ENCODE data around the gene HIBCH.

HIBCH gene

DNA sequence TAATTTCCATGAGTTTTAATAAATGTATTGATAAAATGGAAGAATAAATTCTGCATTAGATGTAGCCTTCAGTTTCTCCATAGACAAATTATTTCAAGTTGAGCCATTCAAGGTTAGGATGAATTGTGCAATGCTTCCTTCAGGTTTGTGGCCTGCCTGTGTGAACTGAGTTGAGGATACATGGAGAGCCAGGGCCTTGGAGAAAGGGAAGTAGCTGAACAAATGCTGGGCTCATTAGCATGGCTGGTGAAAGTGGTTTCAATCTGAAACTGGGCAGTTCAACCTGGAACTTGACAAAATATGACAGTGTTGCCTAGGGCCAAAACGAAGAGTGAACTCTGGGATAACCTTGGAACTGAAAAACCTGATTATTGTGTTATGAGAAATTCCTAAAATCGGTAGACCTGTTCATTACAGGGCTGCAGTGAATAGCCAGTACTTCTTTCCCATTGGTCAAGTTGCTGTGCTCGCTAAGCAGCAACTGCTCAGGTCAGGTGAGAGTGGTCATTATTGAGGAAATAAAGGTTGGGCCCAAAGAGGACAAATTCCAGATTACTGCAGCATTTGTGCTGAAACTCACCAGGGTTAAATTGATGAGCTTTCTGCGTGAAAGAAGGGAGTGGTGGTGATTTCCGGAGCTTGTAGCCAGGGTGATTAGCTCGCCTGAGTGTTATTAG, 36.5 kb upstream of the HIBCH start:
- H3K36me3 ChIP-seq (ENCODE audit: control insufficient read depth, insufficient read depth, low read length): no peaks in the 10 kb centered on the region
- H3K9me3 ChIP-seq (ENCODE audit: control insufficient read depth, insufficient read depth, low read depth, low read length): no peaks in the 10 kb centered on the region
- H3K27ac ChIP-seq (ENCODE audit: low read depth, low read length): no peak overlapping the region
- H3K4me1 ChIP-seq (ENCODE audit: control insufficient read depth, insufficient read depth, low read length): no peaks in the 10 kb centered on the region; the same call in 1 of the 2 replicates
- no peaks in the 10 kb centered on the region for H3K27me3 ChIP-seq (ENCODE audit: control insufficient read depth, insufficient read depth, low read length)
- H3K9ac ChIP-seq (ENCODE audit: low read length): no peak overlapping the region
- H3K4me3 ChIP-seq (ENCODE audit: low read depth, low read length): no peak overlapping the region

DNA sequence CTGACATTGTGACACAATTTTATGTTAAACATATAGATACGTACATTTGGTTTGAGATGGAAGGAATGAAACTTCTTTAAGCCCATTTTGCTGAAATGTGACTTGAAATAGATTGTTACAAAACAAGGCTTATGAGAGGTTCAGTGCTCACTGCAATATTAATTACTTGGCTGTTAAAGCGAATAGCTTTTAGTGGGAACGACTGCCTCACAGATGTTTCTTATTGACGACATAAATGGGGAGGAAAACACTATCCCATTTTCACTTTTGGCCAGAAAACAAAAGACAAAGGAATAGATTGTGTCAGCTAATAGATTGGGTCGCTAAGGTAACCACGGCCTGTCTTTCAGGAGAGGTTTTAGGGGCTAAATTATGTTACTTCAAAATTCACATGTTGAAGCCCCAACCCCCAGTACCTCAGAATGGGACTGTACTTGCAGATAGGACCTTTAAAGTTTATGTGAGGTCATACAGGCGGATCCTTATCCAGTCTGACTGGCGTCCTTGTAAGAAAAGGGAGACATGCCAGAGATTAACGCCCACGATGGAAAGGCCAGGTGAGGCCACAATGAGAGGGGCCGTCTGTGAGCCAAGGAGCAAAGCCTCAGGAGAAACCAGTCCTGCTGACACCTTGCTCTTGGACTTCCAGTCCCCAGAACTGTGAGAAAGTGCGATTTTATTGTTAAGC, 34.5 kb upstream of the HIBCH start:
- Histone ChIP-seq H3K4me1 (ENCODE audit: control insufficient read depth, insufficient read depth, low read length) (no peaks in the 10 kb centered on the region), H3K27me3 (ENCODE audit: control insufficient read depth, insufficient read depth, low read length) (no peaks in the 10 kb centered on the region), H3K4me3 (ENCODE audit: low read depth, low read length) (no peak overlapping the region), H3K9me3 (ENCODE audit: control insufficient read depth, insufficient read depth, low read depth, low read length) (no peaks in the 10 kb centered on the region), H3K27ac (ENCODE audit: low read depth, low read length) (no peak overlapping the region), H3K36me3 (ENCODE audit: control insufficient read depth, insufficient read depth, low read length) (no peaks in the 10 kb centered on the region), H3K9ac (ENCODE audit: low read length) (no peak overlapping the region)

DNA sequence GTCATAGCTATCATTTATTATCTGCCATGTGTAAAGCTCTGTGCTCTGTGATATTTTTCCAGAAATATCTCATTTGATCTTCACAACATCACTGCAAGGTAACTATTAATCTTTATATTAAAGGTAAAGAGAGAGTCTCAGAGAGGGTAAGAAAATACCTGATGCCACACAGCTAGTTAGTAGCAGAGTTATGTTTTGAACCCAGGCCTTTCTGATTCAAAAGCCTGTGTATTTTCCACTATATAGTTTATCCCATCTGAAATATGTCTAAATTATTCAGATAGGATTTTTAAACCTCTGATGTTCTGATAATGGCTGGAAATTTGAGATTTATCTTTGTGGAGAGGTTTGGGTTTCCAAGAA, 33.9 kb upstream of the HIBCH start:
- Histone ChIP-seq H3K27ac (ENCODE audit: low read depth, low read length) (no peak overlapping the region), H3K4me3 (ENCODE audit: low read depth, low read length) (no peak overlapping the region), H3K27me3 (ENCODE audit: control insufficient read depth, insufficient read depth, low read length) (no peaks in the 10 kb centered on the region), H3K4me1 (ENCODE audit: control insufficient read depth, insufficient read depth, low read length) (no peaks in the 10 kb centered on the region), H3K9me3 (ENCODE audit: control insufficient read depth, insufficient read depth, low read depth, low read length) (no peaks in the 10 kb centered on the region), H3K36me3 (ENCODE audit: control insufficient read depth, insufficient read depth, low read length) (no peaks in the 10 kb centered on the region), H3K9ac (ENCODE audit: low read length) (no peak overlapping the region)

DNA sequence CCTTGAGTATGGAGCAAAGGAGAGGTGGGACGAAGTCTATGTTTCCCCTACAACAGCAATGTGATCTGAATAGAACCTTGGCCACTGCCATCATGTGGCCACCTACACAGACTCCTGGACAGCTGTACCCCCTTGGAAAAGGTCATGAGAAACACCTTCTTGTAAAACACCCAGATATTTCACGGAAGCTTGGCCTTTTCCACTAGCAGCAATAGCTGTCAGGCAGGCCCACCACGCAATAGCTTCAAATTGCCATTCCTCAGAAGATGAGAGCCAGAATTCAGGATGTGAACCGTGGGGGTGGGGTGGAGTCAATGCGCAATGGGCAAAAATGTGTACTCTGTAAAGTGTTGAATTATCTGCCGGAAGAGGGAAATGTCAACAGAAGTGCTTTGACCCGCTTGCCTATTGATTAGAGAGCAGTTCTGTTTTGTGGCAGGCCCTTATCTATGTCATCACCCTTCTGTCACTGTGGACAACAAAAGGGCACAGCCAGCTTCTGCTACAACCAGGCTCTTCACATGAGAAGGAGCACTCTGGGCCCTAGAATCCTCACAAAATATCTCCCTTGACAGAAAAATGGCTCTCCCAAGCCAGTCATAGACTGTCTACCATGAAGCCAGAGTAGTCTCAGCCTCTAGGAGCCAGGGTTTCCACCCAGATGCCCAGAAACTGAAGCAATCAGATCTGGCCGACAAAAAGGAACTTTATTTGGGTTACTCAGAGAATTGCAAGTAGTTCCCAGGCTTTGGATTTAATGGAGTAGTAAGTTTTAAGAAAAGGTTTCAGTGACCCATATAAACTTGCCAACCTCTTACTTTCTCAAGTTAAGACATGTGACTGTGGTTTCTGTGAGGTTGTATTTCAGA, 33.3 kb upstream of the HIBCH start:
- no peak overlapping the region for H3K4me3 ChIP-seq (ENCODE audit: low read depth, low read length)
- H3K9me3 ChIP-seq (ENCODE audit: control insufficient read depth, insufficient read depth, low read depth, low read length): no peaks in the 10 kb centered on the region
- H3K9ac ChIP-seq (ENCODE audit: low read length): no peak overlapping the region
- H3K27me3 ChIP-seq (ENCODE audit: control insufficient read depth, insufficient read depth, low read length): no peaks in the 10 kb centered on the region
- no peaks in the 10 kb centered on the region for H3K36me3 ChIP-seq (ENCODE audit: control insufficient read depth, insufficient read depth, low read length)
- H3K27ac ChIP-seq (ENCODE audit: low read depth, low read length): no peak overlapping the region
- no peaks in the 10 kb centered on the region for H3K4me1 ChIP-seq (ENCODE audit: control insufficient read depth, insufficient read depth, low read length)

DNA sequence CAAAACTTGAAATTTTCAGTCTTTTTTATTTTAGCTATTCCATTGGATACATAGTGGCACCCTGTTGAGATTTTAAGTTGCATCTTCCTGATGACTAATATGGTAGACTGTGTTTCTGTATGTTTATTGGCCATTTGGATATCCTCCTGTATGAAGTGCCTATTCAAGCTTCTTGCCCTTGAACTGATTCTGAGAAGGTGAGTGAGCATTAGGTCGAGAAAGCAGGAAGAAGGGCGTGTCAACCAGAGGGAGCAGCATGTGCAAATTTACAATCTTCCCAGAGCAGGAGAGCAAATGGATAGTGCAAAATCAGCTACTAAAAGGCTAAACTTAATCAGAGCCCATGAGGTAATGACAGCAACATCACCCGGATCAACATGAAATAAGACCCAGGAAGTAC, 32.3 kb upstream of the HIBCH start:
- H3K27ac ChIP-seq (ENCODE audit: low read depth, low read length): no peak overlapping the region
- no peaks in the 10 kb centered on the region for H3K36me3 ChIP-seq (ENCODE audit: control insufficient read depth, insufficient read depth, low read length)
- H3K4me1 ChIP-seq (ENCODE audit: control insufficient read depth, insufficient read depth, low read length): no peaks in the 10 kb centered on the region
- no peaks in the 10 kb centered on the region for H3K9me3 ChIP-seq (ENCODE audit: control insufficient read depth, insufficient read depth, low read depth, low read length)
- H3K4me3 ChIP-seq (ENCODE audit: low read depth, low read length): no peak overlapping the region
- H3K27me3 ChIP-seq (ENCODE audit: control insufficient read depth, insufficient read depth, low read length): no peaks in the 10 kb centered on the region
- H3K9ac ChIP-seq (ENCODE audit: low read length): no peak overlapping the region

DNA sequence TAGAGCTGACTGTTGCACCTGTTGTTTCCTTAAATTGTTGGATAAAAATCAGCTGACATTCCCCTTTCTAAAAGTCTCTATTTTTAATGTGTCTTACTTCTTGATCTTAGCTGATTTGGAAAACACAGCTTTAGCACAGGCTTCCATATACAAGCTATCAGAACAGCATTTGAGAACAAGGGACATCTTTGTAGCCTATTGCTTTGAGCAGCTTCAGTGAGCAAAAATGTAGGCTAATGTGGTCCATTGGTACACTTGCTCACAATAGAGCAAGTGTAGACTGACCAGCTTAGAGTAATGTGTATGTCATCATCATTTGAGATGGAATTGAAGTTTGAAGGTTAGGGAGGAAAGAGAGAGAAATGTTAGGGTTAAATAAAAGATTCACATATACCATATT, 30.7 kb upstream of the HIBCH start:
- H3K27me3 ChIP-seq (ENCODE audit: control insufficient read depth, insufficient read depth, low read length): no peaks in the 10 kb centered on the region
- H3K27ac ChIP-seq (ENCODE audit: low read depth, low read length): no peak overlapping the region
- H3K4me1 ChIP-seq (ENCODE audit: control insufficient read depth, insufficient read depth, low read length): no peaks in the 10 kb centered on the region
- H3K4me3 ChIP-seq (ENCODE audit: low read depth, low read length): no peak overlapping the region
- no peak overlapping the region for H3K9ac ChIP-seq (ENCODE audit: low read length)
- H3K9me3 ChIP-seq (ENCODE audit: control insufficient read depth, insufficient read depth, low read depth, low read length): no peaks in the 10 kb centered on the region
- H3K36me3 ChIP-seq (ENCODE audit: control insufficient read depth, insufficient read depth, low read length): no peaks in the 10 kb centered on the region

DNA sequence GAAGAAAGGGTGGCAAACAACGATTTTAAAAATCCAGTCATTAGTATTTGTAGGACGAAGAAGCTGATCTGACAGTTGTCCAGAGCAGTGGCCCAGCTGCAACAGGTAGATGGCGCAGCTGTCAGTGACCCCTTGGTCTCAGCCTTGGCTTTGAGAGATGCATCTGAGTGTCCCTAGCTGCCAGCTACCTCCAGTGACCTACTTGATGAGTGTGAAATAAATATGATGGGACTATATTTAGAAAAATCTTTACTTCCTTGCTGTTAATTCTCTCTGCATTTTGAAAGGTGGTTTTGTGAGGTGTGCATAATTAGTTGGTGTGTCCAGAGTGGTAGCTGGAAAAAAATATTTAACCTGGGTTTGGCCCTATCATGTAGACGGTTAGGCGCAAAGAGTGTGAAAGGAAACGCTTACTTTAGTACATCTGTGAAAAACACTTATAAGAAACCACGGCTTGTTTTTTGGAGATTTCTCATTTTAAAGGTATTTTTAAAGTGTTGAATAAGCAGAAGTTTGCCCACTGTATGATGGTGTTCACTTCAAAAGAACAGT, 24.7 kb upstream of the HIBCH start:
- Histone ChIP-seq H3K9me3 (ENCODE audit: control insufficient read depth, insufficient read depth, low read depth, low read length) (no peaks in the 10 kb centered on the region), H3K27ac (ENCODE audit: low read depth, low read length) (no peak overlapping the region), H3K4me1 (ENCODE audit: control insufficient read depth, insufficient read depth, low read length) (peaks cover 10% of the 10 kb centered on the region; the same call in 1 of the 2 replicates), H3K4me3 (ENCODE audit: low read depth, low read length) (peak overlapping the region; percentile 76), H3K9ac (ENCODE audit: low read length) (peak overlapping the region; percentile 79), H3K27me3 (ENCODE audit: control insufficient read depth, insufficient read depth, low read length) (peaks cover 9% of the 10 kb centered on the region), H3K36me3 (ENCODE audit: control insufficient read depth, insufficient read depth, low read length) (no peaks in the 10 kb centered on the region)

DNA sequence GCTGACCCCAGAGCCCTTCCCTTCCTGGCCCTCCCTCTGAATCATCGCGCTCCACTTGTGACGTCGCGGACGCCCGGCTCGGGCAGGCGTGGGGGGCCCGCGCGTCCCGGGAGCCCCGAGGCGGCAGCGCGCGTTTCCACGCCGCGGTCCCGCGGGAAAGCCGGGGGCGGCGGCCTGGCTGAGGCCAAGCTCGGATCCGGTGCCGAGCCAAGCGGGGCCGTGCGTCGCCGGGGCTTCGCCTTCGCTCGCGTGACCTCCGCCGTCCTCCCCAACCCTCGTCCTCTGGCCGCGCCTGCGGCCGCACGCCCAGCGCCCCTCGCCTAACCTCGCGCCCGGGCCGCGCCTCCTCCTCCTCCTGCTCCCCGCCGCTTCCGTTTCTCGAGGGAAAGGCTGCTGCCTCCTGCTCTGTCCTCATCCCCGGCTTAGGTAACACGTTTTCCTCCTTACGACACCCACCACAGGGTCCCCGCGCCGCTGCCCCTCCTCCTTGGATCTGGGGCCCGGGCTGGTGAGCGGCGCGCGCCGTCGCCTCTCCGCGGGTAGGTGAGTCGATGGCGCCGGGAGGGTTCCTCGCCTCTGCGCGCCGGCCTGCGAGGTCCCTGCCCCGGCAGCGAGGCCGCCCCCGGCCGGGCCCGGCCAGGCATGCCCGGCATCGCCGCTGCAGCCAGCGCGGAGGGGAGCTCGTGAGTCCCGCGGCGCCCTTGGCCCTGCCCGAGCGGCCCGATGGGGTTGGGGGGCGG, 24.1 kb upstream of the HIBCH start, which contains the start of gene INPP1:
INPP1 (plus strand) TSS at position 54 of the 740 bp plus-strand sequence. CDS start 16,514 bp downstream, outside the sequence.
- Histone ChIP-seq H3K27me3 (ENCODE audit: control insufficient read depth, insufficient read depth, low read length) (peaks cover 9% of the 10 kb centered on the region), H3K36me3 (ENCODE audit: control insufficient read depth, insufficient read depth, low read length) (no peaks in the 10 kb centered on the region), H3K4me1 (ENCODE audit: control insufficient read depth, insufficient read depth, low read length) (peaks cover 10% of the 10 kb centered on the region; the same call in 1 of the 2 replicates), H3K4me3 (ENCODE audit: low read depth, low read length) (peak within 1 kb of the TSS; percentile 76), H3K9me3 (ENCODE audit: control insufficient read depth, insufficient read depth, low read depth, low read length) (no peaks in the 10 kb centered on the region), H3K27ac (ENCODE audit: low read depth, low read length) (no peak within 1 kb of the TSS), H3K9ac (ENCODE audit: low read length) (peak within 1 kb of the TSS; percentile 79)

DNA sequence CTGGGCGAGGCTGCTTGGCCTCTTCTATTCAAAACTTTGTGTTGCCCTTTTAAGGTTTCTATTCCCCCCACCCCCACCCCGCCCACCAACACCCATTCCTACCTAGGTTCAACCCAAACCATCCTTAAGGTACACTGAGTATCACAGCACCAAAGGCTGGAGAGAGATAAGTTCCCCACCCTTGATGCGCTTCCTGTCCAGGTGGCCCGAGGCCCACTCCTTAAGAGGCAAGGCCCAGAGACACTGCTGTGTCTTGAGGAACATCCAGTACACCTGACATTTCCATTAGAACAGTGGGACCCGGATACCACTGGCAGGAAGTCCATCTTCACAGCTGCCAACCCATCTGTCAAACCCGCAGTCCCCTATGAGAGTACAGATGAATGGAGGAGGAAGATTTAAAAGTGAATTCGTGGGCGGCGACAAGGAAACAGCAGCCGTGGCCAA, 23.5 kb upstream of the HIBCH start:
- H3K27ac ChIP-seq (ENCODE audit: low read depth, low read length): no peak overlapping the region
- H3K9ac ChIP-seq (ENCODE audit: low read length): peak overlapping the region; percentile 79
- H3K9me3 ChIP-seq (ENCODE audit: control insufficient read depth, insufficient read depth, low read depth, low read length): no peaks in the 10 kb centered on the region
- peaks cover 9% of the 10 kb centered on the region for H3K27me3 ChIP-seq (ENCODE audit: control insufficient read depth, insufficient read depth, low read length)
- H3K4me1 ChIP-seq (ENCODE audit: control insufficient read depth, insufficient read depth, low read length): peaks cover 10% of the 10 kb centered on the region; the same call in 1 of the 2 replicates
- no peaks in the 10 kb centered on the region for H3K36me3 ChIP-seq (ENCODE audit: control insufficient read depth, insufficient read depth, low read length)
- peak overlapping the region; percentile 76 for H3K4me3 ChIP-seq (ENCODE audit: low read depth, low read length)

DNA sequence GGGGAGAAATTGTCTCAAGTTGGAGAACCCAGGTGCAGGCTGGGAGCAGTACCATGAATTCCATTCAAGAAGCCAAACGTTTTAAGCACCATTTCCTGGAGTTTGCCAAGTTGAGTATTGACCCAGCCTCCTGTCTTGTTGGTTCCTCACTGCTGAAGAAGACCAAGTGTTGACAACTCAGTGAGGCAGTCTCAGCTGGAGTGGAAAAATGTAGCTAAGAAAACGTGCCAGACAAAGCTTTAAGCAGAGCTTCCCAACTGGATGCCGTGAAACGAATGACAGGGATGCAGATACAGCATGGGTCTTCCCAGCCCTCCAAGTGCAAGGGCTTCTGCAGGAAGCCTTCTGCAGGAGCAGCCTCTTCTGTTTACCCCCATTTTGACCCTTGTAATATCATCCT, 23.0 kb upstream of the HIBCH start:
- Histone ChIP-seq H3K9ac (ENCODE audit: low read length) (no peak overlapping the region), H3K27ac (ENCODE audit: low read depth, low read length) (no peak overlapping the region), H3K27me3 (ENCODE audit: control insufficient read depth, insufficient read depth, low read length) (peaks cover 9% of the 10 kb centered on the region), H3K9me3 (ENCODE audit: control insufficient read depth, insufficient read depth, low read depth, low read length) (no peaks in the 10 kb centered on the region), H3K4me1 (ENCODE audit: control insufficient read depth, insufficient read depth, low read length) (peaks cover 10% of the 10 kb centered on the region; the same call in 1 of the 2 replicates), H3K4me3 (ENCODE audit: low read depth, low read length) (no peak overlapping the region), H3K36me3 (ENCODE audit: control insufficient read depth, insufficient read depth, low read length) (no peaks in the 10 kb centered on the region)
